K562 (cell line): ENCODE data around the gene GCHFR. TPM values are rescaled to one million over a fixed set of nuclear protein-coding genes. Genes with fewer than 3 reads are reported as not detected.

ENCODE experiments used
- CREBBP ChIP-seq: IDR thresholded peaks from one replicate; pipeline ENCODE4 v1.6.1; 2012; ENCODE audit warnings: low read depth, mild to moderate bottlenecking, control low read depth, inconsistent platforms, low read length
- NR1H2 ChIP-seq: sonication (generic); formaldehyde crosslinking; IDR thresholded peaks from 2 replicates; pipeline ENCODE4 v1.4.0; 2020; ENCODE audit warnings: mild to moderate bottlenecking, missing genetic modification reagents
- PHF20 ChIP-seq: fragments of 450-650 bp; IDR thresholded peaks from 2 replicates; pipeline ENCODE4 v1.6.1; 2018; ENCODE audit not compliant: partially characterized antibody
- POLR2A ChIP-seq: fragments of 450-650 bp; conservative IDR thresholded peaks from 2 replicates; pipeline ENCODE4 v1.6.1; 2016
- POLR2AphosphoS2 ChIP-seq: IDR thresholded peaks from 2 replicates; pipeline ENCODE4 v1.6.1; 2012; ENCODE audit warnings: low read length, improper control_type of control experiment
- ZNF134 ChIP-seq: fragments of 250-450 bp; sonication (Bioruptor Pico); conservative IDR thresholded peaks from 2 replicates; pipeline ENCODE4 v1.4.0; 2020
- ZNF507 ChIP-seq: conservative IDR thresholded peaks from 2 replicates; pipeline ENCODE4 v1.6.1; 2017; ENCODE audit warnings: missing genetic modification characterization, missing compliant biosample characterization
- ZNF561 ChIP-seq: fragments of 450-650 bp; formaldehyde crosslinking; conservative IDR thresholded peaks from 2 replicates; pipeline ENCODE4 v1.4.0; 2020; ENCODE audit warnings: mild to moderate bottlenecking, moderate library complexity
- polyA plus RNA-seq, 8 experiments: library from polyadenylated mRNA; depleted of rRNA in 4 of 8; stranded (reverse) in 5 of 8; unstranded in 3 of 8; fragments of >200 nt; fragmentation: Nextera tagmentation in 2 of 8; fragmentation: Illumina TruSeq in 1 of 8; extraction: Ambion mirVana in 2 of 8; extraction: Trizol in 1 of 8; gene quantifications; 2 replicates each; pipeline versions ENCODE4 v1.2.1 to v1.2.3, GENCODE V29; 2011 to 2014; ENCODE audit warnings: inconsistent platforms in 1 of 8, missing spikeins in 1 of 8
- total RNA-seq, 7 experiments: library from RNA; depleted of rRNA in 6 of 7; stranded (reverse); fragments of >200 nt in 6 of 7; fragmentation: Illumina TruSeq in 2 of 7; extraction: Trizol in 2 of 7; gene quantifications; 2 replicates each; pipeline versions ENCODE4 v1.2.1 to v1.2.3, GENCODE V29; 2011 to 2021; ENCODE audit warnings: low replicate concordance in 1 of 7
- TF ChIP-seq, protein P1 (sequence below): fragments of 250-450 bp; sonication (Bioruptor Pico); IDR thresholded peaks from 2 replicates; pipeline ENCODE4 v1.4.0; 2020
- TF ChIP-seq, protein P2 (sequence below): fragments of 450-650 bp; IDR thresholded peaks from 2 replicates; pipeline ENCODE4 v1.6.1; 2016; ENCODE audit warnings: mild to moderate bottlenecking, moderate library complexity

Gene GCHFR
- total and polyA plus RNA-seq, 9 of the 15 experiments (the other 6 are each of a cell fraction or from before 2014, with no cell fraction given): 8.7 to 83.5 (median 20.8) TPM

DNA sequence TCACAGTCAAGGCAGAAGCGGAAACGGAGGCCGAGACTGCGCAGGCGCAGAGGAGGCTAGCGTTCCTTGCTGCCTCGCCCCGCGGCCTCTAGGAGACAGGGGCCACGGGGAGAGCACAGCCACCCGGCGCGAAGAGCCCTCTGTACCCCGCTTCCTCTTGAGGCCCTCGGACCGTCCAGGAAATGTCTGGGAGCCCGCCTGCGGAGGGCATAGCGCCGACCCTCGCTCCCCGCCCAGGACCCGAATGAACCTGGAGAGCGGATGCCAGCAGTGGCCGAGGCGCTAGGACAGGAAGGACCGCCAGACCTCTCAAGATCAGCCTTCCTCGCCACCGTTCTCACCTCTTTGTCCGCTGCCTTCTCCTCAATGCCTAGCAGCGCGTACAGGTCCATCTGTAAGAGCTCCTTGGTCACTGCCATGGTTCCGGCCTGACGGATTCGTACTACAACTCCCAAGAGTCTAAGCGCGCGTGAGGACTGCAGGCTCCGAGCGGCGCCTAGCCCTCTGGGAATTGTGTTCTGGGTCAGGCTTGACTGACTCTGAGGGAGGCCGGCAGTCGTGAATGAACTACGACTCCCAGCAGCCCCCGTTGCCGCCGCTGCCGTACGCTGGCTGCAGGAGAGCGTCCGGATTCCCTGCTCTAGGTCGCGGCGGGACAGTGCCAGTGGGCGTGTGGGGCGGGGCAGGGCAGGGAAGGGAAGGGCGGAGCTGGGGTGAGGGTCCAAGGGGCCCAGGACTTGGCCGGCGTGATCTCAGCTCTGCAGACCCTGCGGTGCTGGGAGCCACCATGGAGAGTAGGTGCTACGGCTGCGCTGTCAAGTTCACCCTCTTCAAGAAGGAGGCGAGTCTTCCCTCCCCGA, 43.4 kb downstream of the GCHFR start, which contains the start of the genes DNAJC17 and ZFYVE19 (continued):
- TF ChIP-seq NR1H2 (CRISPR knock-in tag) (no peak), CREBBP (no peak), ZNF134 (CRISPR knock-in tag) (no peak), ZNF507 (tag) (no peak), POLR2AphosphoS2 (no peak), PHF20 (no peak), POLR2A (peak; percentile 90), ZNF561 (0 out of 2 replicates have a peak, but pooled peaks have one; percentile 41)
- TF ChIP-seq, protein P1, sequence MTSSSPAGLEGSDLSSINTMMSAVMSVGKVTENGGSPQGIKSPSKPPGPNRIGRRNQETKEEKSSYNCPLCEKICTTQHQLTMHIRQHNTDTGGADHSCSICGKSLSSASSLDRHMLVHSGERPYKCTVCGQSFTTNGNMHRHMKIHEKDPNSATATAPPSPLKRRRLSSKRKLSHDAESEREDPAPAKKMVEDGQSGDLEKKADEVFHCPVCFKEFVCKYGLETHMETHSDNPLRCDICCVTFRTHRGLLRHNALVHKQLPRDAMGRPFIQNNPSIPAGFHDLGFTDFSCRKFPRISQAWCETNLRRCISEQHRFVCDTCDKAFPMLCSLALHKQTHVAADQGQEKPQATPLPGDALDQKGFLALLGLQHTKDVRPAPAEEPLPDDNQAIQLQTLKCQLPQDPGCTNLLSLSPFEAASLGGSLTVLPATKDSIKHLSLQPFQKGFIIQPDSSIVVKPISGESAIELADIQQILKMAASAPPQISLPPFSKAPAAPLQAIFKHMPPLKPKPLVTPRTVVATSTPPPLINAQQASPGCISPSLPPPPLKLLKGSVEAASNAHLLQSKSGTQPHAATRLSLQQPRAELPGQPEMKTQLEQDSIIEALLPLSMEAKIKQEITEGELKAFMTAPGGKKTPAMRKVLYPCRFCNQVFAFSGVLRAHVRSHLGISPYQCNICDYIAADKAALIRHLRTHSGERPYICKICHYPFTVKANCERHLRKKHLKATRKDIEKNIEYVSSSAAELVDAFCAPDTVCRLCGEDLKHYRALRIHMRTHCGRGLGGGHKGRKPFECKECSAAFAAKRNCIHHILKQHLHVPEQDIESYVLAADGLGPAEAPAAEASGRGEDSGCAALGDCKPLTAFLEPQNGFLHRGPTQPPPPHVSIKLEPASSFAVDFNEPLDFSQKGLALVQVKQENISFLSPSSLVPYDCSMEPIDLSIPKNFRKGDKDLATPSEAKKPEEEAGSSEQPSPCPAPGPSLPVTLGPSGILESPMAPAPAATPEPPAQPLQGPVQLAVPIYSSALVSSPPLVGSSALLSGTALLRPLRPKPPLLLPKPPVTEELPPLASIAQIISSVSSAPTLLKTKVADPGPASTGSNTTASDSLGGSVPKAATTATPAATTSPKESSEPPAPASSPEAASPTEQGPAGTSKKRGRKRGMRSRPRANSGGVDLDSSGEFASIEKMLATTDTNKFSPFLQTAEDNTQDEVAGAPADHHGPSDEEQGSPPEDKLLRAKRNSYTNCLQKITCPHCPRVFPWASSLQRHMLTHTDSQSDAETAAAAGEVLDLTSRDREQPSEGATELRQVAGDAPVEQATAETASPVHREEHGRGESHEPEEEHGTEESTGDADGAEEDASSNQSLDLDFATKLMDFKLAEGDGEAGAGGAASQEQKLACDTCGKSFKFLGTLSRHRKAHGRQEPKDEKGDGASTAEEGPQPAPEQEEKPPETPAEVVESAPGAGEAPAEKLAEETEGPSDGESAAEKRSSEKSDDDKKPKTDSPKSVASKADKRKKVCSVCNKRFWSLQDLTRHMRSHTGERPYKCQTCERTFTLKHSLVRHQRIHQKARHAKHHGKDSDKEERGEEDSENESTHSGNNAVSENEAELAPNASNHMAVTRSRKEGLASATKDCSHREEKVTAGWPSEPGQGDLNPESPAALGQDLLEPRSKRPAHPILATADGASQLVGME (CRISPR knock-in tag): peak; percentile 86
- TF ChIP-seq, protein P2, sequence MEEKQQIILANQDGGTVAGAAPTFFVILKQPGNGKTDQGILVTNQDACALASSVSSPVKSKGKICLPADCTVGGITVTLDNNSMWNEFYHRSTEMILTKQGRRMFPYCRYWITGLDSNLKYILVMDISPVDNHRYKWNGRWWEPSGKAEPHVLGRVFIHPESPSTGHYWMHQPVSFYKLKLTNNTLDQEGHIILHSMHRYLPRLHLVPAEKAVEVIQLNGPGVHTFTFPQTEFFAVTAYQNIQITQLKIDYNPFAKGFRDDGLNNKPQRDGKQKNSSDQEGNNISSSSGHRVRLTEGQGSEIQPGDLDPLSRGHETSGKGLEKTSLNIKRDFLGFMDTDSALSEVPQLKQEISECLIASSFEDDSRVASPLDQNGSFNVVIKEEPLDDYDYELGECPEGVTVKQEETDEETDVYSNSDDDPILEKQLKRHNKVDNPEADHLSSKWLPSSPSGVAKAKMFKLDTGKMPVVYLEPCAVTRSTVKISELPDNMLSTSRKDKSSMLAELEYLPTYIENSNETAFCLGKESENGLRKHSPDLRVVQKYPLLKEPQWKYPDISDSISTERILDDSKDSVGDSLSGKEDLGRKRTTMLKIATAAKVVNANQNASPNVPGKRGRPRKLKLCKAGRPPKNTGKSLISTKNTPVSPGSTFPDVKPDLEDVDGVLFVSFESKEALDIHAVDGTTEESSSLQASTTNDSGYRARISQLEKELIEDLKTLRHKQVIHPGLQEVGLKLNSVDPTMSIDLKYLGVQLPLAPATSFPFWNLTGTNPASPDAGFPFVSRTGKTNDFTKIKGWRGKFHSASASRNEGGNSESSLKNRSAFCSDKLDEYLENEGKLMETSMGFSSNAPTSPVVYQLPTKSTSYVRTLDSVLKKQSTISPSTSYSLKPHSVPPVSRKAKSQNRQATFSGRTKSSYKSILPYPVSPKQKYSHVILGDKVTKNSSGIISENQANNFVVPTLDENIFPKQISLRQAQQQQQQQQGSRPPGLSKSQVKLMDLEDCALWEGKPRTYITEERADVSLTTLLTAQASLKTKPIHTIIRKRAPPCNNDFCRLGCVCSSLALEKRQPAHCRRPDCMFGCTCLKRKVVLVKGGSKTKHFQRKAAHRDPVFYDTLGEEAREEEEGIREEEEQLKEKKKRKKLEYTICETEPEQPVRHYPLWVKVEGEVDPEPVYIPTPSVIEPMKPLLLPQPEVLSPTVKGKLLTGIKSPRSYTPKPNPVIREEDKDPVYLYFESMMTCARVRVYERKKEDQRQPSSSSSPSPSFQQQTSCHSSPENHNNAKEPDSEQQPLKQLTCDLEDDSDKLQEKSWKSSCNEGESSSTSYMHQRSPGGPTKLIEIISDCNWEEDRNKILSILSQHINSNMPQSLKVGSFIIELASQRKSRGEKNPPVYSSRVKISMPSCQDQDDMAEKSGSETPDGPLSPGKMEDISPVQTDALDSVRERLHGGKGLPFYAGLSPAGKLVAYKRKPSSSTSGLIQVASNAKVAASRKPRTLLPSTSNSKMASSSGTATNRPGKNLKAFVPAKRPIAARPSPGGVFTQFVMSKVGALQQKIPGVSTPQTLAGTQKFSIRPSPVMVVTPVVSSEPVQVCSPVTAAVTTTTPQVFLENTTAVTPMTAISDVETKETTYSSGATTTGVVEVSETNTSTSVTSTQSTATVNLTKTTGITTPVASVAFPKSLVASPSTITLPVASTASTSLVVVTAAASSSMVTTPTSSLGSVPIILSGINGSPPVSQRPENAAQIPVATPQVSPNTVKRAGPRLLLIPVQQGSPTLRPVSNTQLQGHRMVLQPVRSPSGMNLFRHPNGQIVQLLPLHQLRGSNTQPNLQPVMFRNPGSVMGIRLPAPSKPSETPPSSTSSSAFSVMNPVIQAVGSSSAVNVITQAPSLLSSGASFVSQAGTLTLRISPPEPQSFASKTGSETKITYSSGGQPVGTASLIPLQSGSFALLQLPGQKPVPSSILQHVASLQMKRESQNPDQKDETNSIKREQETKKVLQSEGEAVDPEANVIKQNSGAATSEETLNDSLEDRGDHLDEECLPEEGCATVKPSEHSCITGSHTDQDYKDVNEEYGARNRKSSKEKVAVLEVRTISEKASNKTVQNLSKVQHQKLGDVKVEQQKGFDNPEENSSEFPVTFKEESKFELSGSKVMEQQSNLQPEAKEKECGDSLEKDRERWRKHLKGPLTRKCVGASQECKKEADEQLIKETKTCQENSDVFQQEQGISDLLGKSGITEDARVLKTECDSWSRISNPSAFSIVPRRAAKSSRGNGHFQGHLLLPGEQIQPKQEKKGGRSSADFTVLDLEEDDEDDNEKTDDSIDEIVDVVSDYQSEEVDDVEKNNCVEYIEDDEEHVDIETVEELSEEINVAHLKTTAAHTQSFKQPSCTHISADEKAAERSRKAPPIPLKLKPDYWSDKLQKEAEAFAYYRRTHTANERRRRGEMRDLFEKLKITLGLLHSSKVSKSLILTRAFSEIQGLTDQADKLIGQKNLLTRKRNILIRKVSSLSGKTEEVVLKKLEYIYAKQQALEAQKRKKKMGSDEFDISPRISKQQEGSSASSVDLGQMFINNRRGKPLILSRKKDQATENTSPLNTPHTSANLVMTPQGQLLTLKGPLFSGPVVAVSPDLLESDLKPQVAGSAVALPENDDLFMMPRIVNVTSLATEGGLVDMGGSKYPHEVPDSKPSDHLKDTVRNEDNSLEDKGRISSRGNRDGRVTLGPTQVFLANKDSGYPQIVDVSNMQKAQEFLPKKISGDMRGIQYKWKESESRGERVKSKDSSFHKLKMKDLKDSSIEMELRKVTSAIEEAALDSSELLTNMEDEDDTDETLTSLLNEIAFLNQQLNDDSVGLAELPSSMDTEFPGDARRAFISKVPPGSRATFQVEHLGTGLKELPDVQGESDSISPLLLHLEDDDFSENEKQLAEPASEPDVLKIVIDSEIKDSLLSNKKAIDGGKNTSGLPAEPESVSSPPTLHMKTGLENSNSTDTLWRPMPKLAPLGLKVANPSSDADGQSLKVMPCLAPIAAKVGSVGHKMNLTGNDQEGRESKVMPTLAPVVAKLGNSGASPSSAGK: peak; percentile 74
